Smooth muscle cell of the brain vasculature (primary cell): ENCODE measurements around the gene TSPEAR.

ENCODE experiments used
- DNase-seq: peaks from one replicate; pipeline ENCODE4 v3.0.0-alpha.2; 2012; ENCODE audit warnings: low read depth, low spot score

The TSPEAR gene

GRCh38 chr21:44722731-44723130 lies 11.4 kb upstream of the TSPEAR start:
- DNase-seq = no peak

GRCh38 chr21:44720170-44720569 lies 8.8 kb upstream of the TSPEAR start:
- DNase-seq = no peak

GRCh38 chr21:44718571-44718970 lies 7.2 kb upstream of the TSPEAR start:
- no peak for DNase-seq

DNA sequence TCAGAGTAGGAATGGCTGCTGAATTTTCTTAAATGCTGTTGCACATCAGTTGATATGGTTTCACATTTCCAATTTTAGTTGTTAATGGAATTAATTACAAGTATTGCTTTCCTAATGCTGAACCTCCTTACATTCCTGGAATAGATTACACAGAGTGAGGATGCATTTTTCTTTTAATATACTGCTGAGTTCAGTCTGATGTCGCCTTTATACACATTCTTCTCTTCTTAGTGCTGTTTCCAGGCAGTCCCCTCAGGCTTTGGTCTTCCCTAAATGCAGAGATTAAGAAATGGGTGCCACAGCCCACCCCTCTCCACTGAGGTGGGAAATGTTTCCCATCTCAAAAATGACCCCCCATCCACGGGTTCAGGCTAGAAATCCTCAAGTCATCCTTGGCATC lies 6.7 kb upstream of the TSPEAR start:
- DNase-seq = no peak

GRCh38 chr21:44716984-44717383 lies 5.6 kb upstream of the TSPEAR start:
- no peak for DNase-seq

DNA sequence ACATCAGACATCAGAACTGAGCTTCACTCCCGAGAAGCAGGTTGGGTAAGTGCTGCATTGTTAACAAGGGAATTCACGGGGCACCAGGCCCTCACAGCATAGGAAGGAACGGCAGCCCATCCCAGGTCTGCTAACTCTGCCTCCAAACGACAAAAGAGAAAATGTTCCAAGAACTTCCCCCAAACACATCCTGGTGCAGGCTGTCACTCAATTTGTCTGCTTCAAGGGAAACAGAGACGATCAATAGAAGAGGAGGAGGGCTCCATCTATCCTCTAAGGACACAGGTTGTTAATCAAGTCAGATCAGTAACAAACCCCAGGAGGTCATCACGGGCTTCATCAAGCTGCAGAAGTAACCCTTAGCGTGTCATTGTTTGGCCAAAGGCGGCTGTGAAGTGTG lies 3.5 kb upstream of the TSPEAR start:
- DNase-seq = no peak

DNA sequence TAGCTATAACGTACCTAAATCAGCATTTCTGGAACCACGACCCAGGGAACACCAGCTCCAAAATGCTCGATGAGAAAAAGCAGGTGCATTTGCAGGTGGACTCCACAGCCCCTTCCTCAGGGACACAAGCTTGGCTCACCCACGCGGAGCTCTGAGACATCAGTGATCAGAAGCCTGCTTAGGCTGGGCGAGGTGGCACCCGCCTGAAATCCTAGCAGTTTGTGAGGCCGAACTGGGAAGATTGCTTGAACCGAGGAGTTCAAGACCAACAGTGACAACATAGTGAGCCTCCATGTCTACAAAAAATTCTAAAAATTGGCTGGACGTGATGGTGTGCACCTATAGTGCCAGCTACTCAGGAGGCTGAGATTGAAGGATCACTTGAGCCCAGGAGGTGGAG lies 2.5 kb upstream of the TSPEAR start:
- DNase-seq = no peak

GRCh38 chr21:44713130-44713529 lies 1.8 kb upstream of the TSPEAR start:
- DNase-seq = no peak

- no peak for DNase-seq
Measured at GRCh38 chr21:44712203-44713028, 1.0 kb upstream of the TSPEAR start.

DNA sequence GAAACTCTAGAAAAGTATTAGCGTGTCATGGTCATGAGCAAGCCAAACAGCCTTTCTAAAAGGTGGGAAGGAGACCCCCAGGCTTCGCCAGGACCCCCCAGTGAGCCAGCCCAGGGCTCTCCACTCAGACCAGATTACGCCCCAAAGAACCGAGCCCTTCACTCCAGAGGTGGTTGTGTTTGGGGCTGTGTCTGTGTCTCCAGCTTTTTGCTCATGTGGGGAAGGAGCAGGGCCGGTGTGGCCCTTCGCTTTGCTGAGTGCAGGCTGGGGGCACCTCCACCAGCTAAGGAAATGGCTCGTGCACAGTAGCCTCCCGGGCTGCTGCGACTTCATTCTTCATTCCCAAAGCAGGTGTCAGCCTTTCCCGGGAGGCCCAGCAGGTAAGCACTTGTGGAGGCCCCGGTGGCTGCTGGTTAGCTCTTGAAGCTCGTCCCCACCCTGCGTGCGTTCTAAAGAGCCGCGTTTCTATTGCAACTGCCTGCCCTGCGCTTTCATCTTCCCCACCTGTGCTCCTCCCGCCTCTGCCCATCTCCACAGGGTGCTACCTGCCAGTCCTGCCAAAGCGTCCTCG lies 531 bp downstream of the TSPEAR start:
- DNase-seq = no peak

DNA sequence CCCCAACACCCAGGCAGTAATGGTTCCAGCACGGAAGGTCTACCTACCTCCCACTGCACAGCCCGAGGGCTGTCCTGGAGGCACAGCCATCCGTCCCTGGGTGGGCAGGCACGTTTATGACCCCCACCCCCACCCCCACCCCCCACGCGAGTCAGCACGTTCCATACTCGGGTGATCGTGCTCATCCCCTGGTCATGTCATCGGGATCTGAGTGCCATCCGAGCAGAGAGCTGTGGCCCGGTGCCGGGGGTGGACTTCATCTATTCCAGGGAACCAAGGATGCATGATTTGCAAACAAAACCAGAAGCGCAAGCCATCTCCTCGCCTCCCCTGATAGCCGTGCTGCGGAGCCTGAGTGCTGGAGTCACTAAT lies 1.1 kb downstream of the TSPEAR start:
- DNase-seq = no peak

DNA sequence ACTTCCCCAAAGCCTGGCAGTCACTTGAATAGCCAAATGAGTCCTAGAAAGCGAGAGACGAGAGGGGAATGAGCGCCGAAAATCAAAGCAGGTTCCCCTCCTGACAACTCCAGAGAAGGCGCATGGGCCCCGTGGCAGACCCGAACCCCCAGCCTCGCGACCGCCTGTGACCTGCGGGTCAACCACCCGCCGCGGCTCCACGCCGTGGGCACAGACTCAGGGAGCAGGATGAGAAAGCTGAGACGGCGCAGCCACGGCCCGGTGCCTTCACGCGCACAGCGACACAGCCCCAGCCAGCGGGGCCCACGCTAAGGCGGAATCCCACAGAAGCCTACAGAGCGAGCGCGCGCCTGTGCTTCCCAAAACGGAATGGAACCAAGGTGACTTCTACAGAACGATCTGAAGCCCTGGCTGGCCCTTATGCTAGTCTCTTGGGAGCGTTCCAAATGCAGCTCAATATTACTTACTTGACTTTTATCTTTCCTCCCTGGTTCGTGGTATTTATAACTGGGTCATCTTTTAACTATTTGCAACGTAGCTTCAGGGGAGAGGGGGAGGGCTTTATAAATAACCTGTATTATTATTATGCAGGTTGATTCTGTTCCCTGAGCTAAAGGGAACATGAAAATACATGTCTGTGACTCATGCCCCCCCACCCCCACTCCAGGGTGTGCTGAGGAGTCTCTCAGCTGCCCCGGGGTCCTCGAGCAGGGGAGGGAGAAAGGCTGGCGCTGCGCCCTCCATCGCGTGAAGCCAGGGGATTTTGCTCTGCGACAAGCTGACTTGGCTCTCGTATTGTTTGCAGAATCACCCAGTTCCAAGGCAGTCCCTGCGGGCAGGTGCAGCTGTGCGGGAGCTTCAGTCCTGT lies 1.7 kb downstream of the TSPEAR start:
- no peak for DNase-seq

DNA sequence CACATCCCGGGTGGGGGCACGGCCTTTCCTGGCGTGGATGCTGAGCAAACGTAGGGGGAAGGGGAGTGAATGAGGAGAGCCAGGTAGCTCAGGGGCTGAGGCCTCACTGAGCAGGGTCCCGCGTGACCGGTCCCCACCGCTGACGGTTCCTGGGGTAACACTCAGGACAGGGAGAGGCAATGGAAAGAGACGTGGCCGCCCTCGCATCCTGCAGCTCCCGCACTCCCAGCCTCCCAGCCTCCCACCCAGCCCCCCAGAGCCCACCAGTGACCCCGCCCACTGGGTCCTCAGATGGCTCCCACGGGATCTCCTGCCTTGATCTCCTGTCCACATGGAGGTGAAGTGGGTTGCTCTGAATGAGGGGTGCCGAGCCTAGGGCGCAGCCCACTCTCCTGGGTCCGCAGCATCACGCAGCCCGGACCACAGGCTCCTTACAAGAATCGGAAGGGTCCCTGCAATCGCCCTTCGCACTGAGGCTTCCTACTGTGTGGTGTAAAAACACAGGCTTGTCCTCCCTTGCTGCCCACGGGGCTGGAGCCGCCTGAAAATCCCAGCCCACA lies 2.4 kb downstream of the TSPEAR start:
- no peak for DNase-seq

GRCh38 chr21:44708213-44708865 lies 3.0 kb downstream of the TSPEAR start:
- DNase-seq = no peak

DNA sequence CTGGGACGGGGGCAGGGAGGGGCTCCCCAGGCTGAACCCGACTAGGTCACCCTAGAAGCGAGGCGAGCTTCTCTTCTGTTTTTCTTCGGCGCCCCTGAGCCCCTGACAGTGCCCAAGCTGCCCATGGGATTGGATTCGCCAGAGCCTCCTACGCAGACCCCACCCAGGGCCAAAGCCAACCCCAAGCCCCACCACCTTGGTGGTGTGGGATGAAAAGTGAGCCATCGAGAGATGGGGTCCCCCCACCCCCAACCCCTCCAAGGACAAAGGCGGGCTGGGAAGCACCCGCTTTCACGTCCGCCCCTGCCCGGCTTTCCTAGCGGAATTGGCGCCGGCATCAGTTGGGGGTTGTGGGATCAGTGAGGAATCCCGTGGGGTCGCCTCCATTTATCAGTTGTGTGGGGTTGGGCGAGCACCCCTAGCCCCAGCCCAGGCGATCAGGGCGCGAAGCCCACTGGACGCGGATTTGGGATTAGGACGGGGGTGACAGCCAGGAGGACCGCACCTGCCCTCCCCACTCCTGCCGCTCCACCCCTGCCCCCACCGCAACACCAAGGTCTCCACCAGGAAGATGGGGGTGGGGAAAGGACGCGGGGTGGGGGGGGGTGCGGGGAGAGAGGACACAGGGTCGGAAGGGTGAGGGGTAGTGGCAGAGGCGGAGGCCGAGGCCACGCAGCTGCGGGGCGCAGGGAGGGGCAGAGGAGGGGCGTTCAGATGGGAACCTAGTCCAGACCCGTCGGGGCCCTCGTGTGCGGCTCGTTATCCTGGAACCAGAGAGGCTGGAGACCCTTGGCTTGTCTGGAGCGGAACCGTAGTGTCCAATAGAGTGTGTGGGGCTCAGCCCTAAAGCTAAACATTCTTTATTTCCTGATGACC lies 4.4 kb downstream of the TSPEAR start:
- no peak for DNase-seq

DNA sequence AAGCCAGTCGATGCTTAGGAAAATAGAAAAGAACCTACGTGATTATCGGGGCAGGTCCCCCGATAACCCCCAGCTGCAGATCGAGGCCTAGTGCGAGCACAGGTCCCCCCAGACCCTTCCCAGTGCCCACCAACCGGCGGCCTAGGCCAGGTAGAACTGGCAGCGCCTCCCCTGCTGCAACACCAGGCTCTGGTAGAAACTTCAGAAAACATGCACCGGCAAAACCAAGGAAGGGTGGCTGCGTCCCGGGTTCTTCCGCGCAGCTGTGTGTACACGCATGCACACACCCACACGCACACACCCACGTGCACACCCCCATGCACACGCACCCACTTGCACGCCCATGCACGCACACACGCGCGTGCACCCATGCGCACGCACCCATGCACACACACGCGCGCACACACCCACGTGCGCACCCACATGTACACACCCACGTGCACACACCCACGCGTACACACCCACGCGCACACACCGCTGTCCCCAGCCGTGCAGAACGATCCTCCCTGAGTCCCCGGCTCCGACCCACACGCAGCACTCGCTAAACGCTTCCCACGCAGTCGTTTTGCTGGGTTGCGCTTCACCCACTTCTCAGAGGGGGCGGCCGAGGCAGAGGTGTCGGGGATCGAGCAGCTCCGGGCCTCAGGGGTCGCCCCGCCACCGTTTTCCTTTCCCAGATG lies 5.2 kb downstream of the TSPEAR start:
- DNase-seq = no peak

DNA sequence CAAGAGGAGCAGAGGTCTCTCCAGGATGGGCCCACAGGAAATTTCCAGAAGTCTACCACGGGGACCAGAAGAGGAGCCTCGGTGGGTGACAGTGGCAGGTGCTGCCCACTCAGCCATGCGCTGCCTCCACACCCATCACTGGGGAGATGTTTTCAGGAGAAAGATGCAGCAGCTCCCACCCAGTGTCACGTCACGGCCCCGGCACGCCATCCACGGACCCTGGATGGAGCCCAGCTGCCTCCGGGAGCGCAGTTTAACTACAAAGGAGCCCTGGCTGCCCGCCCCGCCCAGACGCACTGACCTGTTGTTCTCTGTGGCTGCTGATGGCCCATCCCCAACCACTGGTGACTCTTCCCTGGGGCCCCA lies 6.8 kb downstream of the TSPEAR start:
- DNase-seq = no peak

DNA sequence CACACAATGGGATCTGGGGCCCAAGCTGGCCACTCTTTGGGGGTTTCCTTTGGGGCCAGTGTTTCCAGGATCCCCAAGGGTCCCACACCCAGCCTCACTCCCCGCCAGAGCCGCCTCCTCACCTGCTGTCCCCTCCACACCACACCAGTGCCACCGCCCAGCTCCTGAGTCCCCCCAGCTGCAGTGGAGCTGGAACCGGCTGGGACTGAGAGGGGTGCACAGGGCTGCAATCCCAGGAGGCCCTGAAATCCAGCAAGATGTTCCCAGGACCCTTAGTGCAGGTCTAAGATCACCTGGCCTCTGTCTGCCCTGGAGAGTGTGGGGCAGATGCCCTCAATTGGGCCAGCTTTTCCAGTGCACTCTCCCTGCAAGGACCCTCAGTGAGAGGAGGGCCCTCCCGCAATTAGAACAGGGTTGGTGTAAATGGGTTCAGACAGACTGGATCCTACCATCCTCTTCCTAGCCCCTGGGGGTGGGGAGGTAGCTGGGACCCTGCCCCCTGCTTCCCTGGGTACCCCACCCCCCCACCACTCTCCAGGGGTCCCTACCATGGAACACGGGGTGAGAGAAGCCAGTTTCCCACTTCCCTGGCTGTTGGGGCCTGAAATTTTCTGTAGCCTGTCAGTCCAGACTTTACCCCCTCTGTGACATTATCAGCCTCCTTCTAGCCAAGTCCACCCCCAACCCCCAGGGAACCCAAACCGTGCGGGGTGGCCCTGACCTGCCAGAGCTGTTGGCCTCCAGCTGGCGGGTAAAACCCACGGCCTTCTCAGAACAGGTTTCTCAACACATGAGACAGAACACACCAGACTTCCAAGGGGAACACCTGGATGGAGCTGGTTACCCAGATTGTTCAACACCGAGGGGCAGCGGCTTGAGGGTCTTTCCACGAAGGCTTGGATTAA lies 7.4 kb downstream of the TSPEAR start:
- no peak for DNase-seq
